Heart right ventricle (tissue), 16 donors: ENCODE measurements around the gene PALD1. TPM values are rescaled to one million over a fixed set of nuclear protein-coding genes. Genes with fewer than 3 reads are reported as not detected.

Source experiments
- ATAC-seq, 8 donors: fragments of 200-7000 bp; cut with Tn5 transposase; one replicate each; pipeline ENCODE4 v1.9.1; 2020; ENCODE audit warnings: mild to moderate bottlenecking in 8 of 8, moderate library complexity in 8 of 8, moderate number of reproducible peaks in 1 of 8
- DNase-seq, 2 donors: peaks; one replicate each; pipeline ENCODE4 v3.0.0-alpha.2; 2020
- H3K27ac ChIP-seq, 10 donors: fragments of 200-600 bp; sonication (generic) in 2 of 10; one replicate each; pipeline versions ENCODE4 v1.5.0 to v1.8.0; 2020 to 2022; ENCODE audit warnings: mild to moderate bottlenecking in 3 of 10
- H3K27me3 ChIP-seq, 7 donors: fragments of 200-600 bp; one replicate each; pipeline ENCODE4 v1.8.0; 2021 to 2022; ENCODE audit warnings: mild to moderate bottlenecking in 2 of 7
- H3K36me3 ChIP-seq, 9 donors: fragments of 200-600 bp; sonication (generic) in 1 of 9; one replicate each; pipeline versions ENCODE4 v1.5.0 to v1.8.0; 2020 to 2022; ENCODE audit warnings: mild to moderate bottlenecking in 2 of 9
- H3K4me1 ChIP-seq, 9 donors: fragments of 200-600 bp; sonication (generic) in 1 of 9; one replicate each; pipeline versions ENCODE4 v1.5.0 to v1.8.0; 2020 to 2022; ENCODE audit warnings: mild to moderate bottlenecking in 4 of 9
- H3K4me3 ChIP-seq, 10 donors: fragments of 200-600 bp; sonication (generic) in 2 of 10; one replicate each; pipeline versions ENCODE4 v1.5.0 to v1.8.0; 2020 to 2022; ENCODE audit warnings: mild to moderate bottlenecking in 7 of 10, moderate library complexity in 2 of 10
- H3K9me3 ChIP-seq, 11 donors: fragments of 200-600 bp in 10 of 11; sonication (generic) in 2 of 11; one replicate each; pipeline versions ENCODE4 v1.5.0 to v1.8.0; 2013 to 2022; ENCODE audit warnings: mild to moderate bottlenecking in 2 of 11, control low read depth in 1 of 11, moderate library complexity in 1 of 11
- WGBS, 2 donors: extraction: QIAGEN DNeasy Blood & Tissue Kit; methylation state at CpG; one replicate each; pipeline ENCODE4 v1.1.7; 2013; ENCODE audit warnings: inconsistent platforms in 1 of 2; 5-methylcytosine and 5-hydroxymethylcytosine counted together
- intact Hi-C, 10 donors: fragments of 100-400 bp; cut with DNase I; formaldehyde crosslinking; loops; one replicate each; pipeline versions ENCODE4 v1.11.1 to v1.14.2; 2022
- polyA plus RNA-seq, 2 donors: library from polyadenylated mRNA; stranded (reverse); fragments of 200-250 nt; gene quantifications; one replicate each; pipeline ENCODE4 v1.2.3, GENCODE V29; 2013
- total RNA-seq, 10 donors: library from RNA; stranded (reverse); fragmentation: NEBNext Ultra II Directional in 3 of 10; extraction: Animal tissue kit (Norgen Biotek cat#: 25700) in 3 of 10; gene quantifications; one replicate each; pipeline versions ENCODE4 v1.2.1 to v1.2.4, GENCODE V29; 2021 to 2023
- TF ChIP-seq, protein P1 (sequence below), 9 donors: fragments of 200-600 bp; sonication (generic) in 2 of 9; IDR thresholded peaks; one replicate each; pipeline versions ENCODE4 v1.5.0 to v1.8.0; 2021 to 2022; ENCODE audit warnings: antibody characterized with exemption in 9 of 9, mild to moderate bottlenecking in 5 of 9, moderate library complexity in 1 of 9
- donor health status: Arrhythmogenic right ventricular cardiomyopathy.
- donor health status: ischemic (EF 13 %, LVEDD 7.1; RV severe dilation, severe dysfunction).
- donor health status: healthy with polysubstance abuse.
- donor health status: DM: no; HTN: yes; CAD: no.
- donor health status: DM: no; HTN: no; CAD: no.
- donor health status: ischemic (EF 25% LVEDD 6.9; RV normal size, moderate dysfunction).
- donor health status: ischemic (EF 25% LVEDD 5.7; RV mildly dilated, moderate dysfunction).
- donor health status: healthy.
- donor health status: DM: yes; HTN: yes; CAD: no.
- donor health status: Ischemic cardiomyopathy.
- donor health status: ischemic (EF 35%, LVEDD 5.7; RV mildly dilated, moderate dysfunction).
- donor health status: nonischemic (EF 11% LVEDD 7.7; RV severe dilation, severe dysfunction).
- donor health status: DM: yes; HTN: yes; CAD: no.
- donor health status: PGD.
- donor health status: ischemic (EF 29% LVEDD 5.4; RV normal size, mild dysfunction).
- donor health status: nonischemic (EF 23%, LVEDD 6.1; RV moderate dilation, normal function).

PALD1 gene
- total and polyA plus RNA-seq, 12 donors: 4.1 to 10.3 (median 5.9) TPM

DNA sequence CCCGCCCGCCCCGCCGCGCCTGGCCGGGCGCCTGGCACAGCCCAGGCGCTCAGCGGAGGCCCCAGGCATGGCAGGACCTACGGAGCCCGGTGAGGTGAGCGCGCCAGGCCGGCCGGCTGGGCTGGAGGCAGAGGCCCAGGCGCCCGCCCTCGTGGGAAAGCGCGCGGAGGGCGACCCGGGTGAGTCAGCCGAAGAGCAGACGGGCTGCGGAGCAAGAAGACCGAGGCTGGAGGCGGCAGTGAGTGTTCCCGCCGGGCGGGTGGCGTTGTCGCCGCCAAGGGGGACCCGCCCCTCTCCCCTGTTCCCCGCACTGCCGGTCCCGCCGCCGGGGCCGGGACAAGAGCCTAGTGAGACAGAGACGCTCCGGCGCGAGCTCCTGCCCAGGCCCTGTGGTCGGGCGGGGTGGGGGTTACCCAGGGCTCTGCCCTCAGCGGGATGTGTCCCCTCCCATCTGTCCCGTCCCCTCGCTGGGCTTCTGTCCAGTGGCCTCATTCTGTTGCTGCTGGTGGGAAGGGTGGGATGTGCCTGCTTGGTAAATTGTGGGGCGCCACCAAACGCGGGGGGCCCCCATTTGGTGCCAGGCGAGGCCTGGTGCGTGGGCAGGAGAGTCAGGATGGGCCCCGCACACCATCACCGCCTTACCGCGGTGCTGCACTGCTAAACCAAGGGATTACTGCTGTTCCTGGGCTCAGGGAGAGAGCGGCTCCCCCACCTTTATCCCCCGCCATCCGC, 20.1 kb upstream of the PALD1 start:
- DNase-seq (peak; percentile 71 to 79), ATAC-seq (peak; percentile 50 to 82 (median 70))
- Histone ChIP-seq H3K4me3 (peak overlapping the region; percentile 27 to 57 (median 50)), H3K9me3 (no peaks in the 10 kb centered on the region), H3K27me3 (peaks cover 0 to 34% (median 0%) of the 10 kb centered on the region in 7 donors), H3K27ac (peak overlapping the region; percentile 47 to 93 (median 83)), H3K4me1 (peaks cover 14 to 57% (median 36%) of the 10 kb centered on the region in 9 donors), H3K36me3 (no peaks in the 10 kb centered on the region)
- TF ChIP-seq, protein P1, sequence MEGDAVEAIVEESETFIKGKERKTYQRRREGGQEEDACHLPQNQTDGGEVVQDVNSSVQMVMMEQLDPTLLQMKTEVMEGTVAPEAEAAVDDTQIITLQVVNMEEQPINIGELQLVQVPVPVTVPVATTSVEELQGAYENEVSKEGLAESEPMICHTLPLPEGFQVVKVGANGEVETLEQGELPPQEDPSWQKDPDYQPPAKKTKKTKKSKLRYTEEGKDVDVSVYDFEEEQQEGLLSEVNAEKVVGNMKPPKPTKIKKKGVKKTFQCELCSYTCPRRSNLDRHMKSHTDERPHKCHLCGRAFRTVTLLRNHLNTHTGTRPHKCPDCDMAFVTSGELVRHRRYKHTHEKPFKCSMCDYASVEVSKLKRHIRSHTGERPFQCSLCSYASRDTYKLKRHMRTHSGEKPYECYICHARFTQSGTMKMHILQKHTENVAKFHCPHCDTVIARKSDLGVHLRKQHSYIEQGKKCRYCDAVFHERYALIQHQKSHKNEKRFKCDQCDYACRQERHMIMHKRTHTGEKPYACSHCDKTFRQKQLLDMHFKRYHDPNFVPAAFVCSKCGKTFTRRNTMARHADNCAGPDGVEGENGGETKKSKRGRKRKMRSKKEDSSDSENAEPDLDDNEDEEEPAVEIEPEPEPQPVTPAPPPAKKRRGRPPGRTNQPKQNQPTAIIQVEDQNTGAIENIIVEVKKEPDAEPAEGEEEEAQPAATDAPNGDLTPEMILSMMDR (IDR thresholded peaks at IDR 0.05): peak in 3 of 9 donors; percentile 10 to 18 (median 18)
- 7 to 9% methylated on average over 61 to 62 of the region's 62 CpGs for WGBS, 2 donors
- intact Hi-C loops: loop anchor here in 3 of 10 donors (2.0 to 10.0 kb wide), 4 partner anchors 28 to 426 kb away; partner anchors contain the start of genes EIF4EBP2 (in 1 of the 3) and PCBD1 (in 1 of the 3)

DNA sequence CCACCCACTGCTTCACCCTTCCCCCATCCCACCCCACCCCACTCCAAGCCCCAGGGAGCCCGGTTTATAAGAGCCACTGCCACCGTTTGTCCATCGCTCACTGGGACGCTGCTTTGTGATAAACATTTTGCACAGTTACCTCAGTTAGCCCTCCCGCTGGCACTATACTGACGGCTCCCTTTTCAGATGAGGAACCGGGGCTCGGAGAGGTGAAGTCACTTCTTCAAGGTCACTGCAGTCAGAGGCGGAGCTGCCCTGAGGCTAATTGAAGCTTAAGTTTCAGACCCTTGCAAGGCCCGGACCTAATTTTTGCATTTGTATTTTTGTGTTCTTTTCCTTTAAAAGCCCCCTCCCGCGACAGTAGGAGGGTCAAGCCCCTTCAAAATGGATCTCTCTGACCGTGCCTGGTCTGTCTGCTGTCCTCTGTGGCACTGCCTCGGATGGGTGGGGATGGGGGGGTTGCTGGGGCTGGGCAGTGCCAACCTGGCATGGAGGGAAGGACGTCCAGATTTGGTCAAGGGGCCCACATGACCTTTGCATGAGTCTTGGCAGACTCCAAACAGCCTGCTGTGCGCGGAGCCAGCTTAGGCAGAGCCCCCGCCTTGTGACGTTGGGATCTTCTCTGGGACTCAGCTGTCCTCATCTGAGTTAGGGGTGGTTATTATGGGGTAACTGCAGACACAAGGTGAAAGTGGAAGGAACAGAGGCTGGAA, 19.4 kb upstream of the PALD1 start:
- Histone ChIP-seq H3K4me3 (peak overlapping the region; percentile 27 to 57 (median 50)), H3K9me3 (no peaks in the 10 kb centered on the region), H3K27me3 (peaks cover 0 to 34% (median 0%) of the 10 kb centered on the region in 7 donors), H3K4me1 (peaks cover 16 to 62% (median 37%) of the 10 kb centered on the region in 9 donors), H3K36me3 (no peaks in the 10 kb centered on the region), H3K27ac (peak overlapping the region in 9 of 10 donors; percentile 47 to 93 (median 84))
- DNase-seq (peak; percentile 49 to 56), ATAC-seq (peak; percentile 29 to 72 (median 47))
- TF ChIP-seq, protein P1 (IDR thresholded peaks at IDR 0.05): no peak
- intact Hi-C loops: loop anchor here in 3 of 10 donors (2.0 to 10.0 kb wide), 4 partner anchors 28 to 426 kb away; partner anchors contain the start of genes EIF4EBP2 (in 1 of the 3) and PCBD1 (in 1 of the 3)
- WGBS, 2 donors: 33 to 37% methylated on average over 19 of the region's 19 CpGs

DNA sequence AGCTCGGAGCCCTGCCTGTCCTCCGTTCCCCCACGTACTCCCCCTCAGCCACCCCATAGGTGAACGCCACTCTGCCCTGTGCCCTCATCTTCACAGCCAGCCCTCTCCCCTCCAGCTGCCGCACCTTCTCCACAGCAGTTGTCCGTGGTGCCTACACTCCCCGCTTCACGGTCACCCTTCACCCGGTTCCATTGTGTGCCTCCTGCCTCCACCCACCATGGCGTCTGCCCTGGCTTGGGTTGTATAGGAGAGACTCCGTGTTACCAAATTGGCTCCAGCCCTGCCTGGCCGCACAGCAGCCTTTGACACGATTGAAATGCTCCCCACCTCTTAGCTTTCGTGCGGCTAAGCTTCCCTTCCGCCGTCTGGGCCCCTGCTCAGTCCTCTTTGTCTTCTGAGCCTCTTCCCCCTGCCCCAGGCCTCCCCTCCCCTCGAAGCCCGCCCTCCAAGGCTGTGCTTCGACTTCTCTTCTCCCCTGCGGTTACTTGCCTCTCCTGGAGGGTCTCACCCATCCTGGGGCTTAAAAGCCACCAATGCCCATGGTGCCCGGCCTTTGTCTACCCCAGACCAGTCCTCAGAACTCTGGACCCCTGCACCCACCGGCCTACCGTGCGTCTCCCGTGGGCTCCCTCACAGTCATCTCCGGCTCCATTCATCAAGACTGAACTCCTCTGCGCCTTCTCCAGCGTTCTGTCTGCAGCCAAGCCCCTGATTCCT, 18.6 kb upstream of the PALD1 start:
- H3K9me3 ChIP-seq: no peaks in the 10 kb centered on the region
- 85 to 86% methylated on average over 28 to 29 of the region's 29 CpGs for WGBS, 2 donors
- ATAC-seq (peak in 1 of 8 donors; percentile 1), DNase-seq (no peak)
- peaks cover 0 to 34% (median 0%) of the 10 kb centered on the region in 7 donors for H3K27me3 ChIP-seq
- intact Hi-C loops: loop anchor here (2.0 to 10.0 kb wide), 15 partner anchors 29 to 425 kb away; partner anchors contain the start of genes EIF4EBP2 (in 1 of the 10) and PCBD1 (in 1 of the 10)
- H3K27ac ChIP-seq: peak overlapping the region in 7 of 10 donors; percentile 80 to 93 (median 89)
- peaks cover 16 to 62% (median 37%) of the 10 kb centered on the region in 9 donors for H3K4me1 ChIP-seq
- no peak overlapping the region for H3K4me3 ChIP-seq
- TF ChIP-seq, protein P1 (IDR thresholded peaks at IDR 0.05): no peak
- H3K36me3 ChIP-seq: no peaks in the 10 kb centered on the region
